Calu3 (cell line): ENCODE measurements around the gene MRPL34. TPM values are rescaled to one million over a fixed set of nuclear protein-coding genes. Genes with fewer than 3 reads are reported as not detected.

Experiments
- BruUV-seq: library from RNA; stranded (reverse); fragments of 400-500 nt; replicated peaks from 2 replicates; lab custom pipeline; 2021; lab: Mats Ljungman, UMichigan
- CTCF ChIA-PET: fragments of 300-600 bp; sonication (Branson Sonifier 250); formaldehyde crosslinking; loops from one replicate; lab custom pipeline; 2022; ENCODE audit warnings: antibody characterized with exemption; lab: Charles Lee
- DNase-seq: peaks from one replicate; pipeline ENCODE4 v3.0.0; 2022
- H3K27ac Mint-ChIP-seq: one replicate; pipeline ENCODE4 v1.8.0; 2022; ENCODE audit warnings: mixed read lengths; ENCODE audit not compliant: unreplicated experiment
- H3K27me3 Mint-ChIP-seq: one replicate; pipeline ENCODE4 v1.8.0; 2022; ENCODE audit warnings: mixed read lengths; ENCODE audit not compliant: unreplicated experiment
- H3K36me3 Mint-ChIP-seq: one replicate; pipeline ENCODE4 v1.8.0; 2022; ENCODE audit warnings: mild to moderate bottlenecking, moderate library complexity, mixed read lengths; ENCODE audit not compliant: insufficient read depth, unreplicated experiment
- H3K4me1 Mint-ChIP-seq: one replicate; pipeline ENCODE4 v1.8.0; 2022; ENCODE audit warnings: mild to moderate bottlenecking, low read depth, mixed read lengths; ENCODE audit not compliant: unreplicated experiment
- H3K4me3 Mint-ChIP-seq: one replicate; pipeline ENCODE4 v1.8.0; 2022; ENCODE audit warnings: mild to moderate bottlenecking, low read depth, moderate library complexity, mixed read lengths; ENCODE audit not compliant: unreplicated experiment
- H3K9me3 Mint-ChIP-seq: one replicate; pipeline ENCODE4 v1.8.0; 2022; ENCODE audit warnings: low read depth, mixed read lengths; ENCODE audit not compliant: unreplicated experiment
- intact Hi-C: fragments of 100-400 bp; cut with micrococcal nuclease; formaldehyde crosslinking; loops from one replicate; pipeline ENCODE4 v1.10.0; 2022; ENCODE audit not compliant: unreplicated experiment
- total RNA-seq: library from RNA; stranded (reverse); gene quantifications from 2 replicates; pipeline ENCODE4 v1.2.3, GENCODE V29; 2022
- TF ChIP-seq, protein P1 (sequence below): fragments of 200-600 bp; IDR thresholded peaks from one replicate; pipeline ENCODE4 v1.8.0; 2022; ENCODE audit warnings: antibody characterized with exemption; ENCODE audit not compliant: unreplicated experiment

Gene MRPL34
- total RNA-seq, 1 experiment from 2014 or later = 38.4 TPM

DNA sequence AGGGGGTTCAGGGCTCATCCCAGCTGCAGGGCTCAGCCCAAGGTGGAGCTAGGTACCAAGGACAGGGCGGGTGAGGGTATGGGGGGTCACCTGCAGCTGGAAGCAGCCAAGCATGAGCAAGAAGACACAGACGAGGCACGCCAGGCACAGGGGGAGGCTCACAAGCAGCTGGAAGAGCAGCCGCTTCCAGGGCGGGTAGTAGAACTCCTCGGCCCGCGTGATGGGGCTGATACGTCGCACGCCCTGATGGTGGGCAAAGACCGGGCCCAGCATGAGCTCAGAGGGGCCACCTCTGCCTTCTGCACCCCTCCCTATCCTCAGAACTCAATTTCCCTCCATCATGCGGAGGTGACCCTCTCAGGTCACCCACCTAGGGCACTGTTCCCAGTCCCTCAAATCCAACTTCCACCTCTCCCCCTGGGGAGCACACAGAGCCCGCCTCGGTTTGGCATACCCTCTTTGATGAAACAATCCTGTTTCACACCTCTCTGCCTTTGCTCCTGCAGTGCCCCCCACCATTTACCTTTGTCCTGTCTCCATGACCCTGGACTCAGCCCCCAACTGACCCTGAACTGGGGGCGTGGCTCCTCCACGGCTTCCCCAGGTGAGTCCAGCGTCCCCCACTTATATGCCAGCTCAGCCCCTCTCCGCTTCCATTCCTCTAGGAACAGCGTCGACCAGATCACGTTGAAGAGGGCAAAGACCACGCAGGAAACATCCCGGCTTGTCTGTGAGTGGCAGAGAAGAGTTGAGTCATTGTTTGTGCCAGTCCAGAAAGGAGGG, 24.8 kb downstream of the MRPL34 start:
- Mint-ChIP-seq H3K4me3 (no peak overlapping the region), H3K27ac (no peak overlapping the region), H3K4me1 (no peaks in the 10 kb centered on the region), H3K9me3 (no peaks in the 10 kb centered on the region), H3K36me3 (peaks cover 22% of the 10 kb centered on the region), H3K27me3 (no peaks in the 10 kb centered on the region)
- TF ChIP-seq, protein P1, sequence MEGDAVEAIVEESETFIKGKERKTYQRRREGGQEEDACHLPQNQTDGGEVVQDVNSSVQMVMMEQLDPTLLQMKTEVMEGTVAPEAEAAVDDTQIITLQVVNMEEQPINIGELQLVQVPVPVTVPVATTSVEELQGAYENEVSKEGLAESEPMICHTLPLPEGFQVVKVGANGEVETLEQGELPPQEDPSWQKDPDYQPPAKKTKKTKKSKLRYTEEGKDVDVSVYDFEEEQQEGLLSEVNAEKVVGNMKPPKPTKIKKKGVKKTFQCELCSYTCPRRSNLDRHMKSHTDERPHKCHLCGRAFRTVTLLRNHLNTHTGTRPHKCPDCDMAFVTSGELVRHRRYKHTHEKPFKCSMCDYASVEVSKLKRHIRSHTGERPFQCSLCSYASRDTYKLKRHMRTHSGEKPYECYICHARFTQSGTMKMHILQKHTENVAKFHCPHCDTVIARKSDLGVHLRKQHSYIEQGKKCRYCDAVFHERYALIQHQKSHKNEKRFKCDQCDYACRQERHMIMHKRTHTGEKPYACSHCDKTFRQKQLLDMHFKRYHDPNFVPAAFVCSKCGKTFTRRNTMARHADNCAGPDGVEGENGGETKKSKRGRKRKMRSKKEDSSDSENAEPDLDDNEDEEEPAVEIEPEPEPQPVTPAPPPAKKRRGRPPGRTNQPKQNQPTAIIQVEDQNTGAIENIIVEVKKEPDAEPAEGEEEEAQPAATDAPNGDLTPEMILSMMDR = no peak
- CTCF ChIA-PET = interaction anchor here (0.5 kb wide), 1 partner anchor 110 kb away, joined by 5 read pairs; no protein-coding TSS in a partner anchor
- intact Hi-C loops = no loop called here
- DNase-seq = no peak
- BruUV-seq = no TSS peak

DNA sequence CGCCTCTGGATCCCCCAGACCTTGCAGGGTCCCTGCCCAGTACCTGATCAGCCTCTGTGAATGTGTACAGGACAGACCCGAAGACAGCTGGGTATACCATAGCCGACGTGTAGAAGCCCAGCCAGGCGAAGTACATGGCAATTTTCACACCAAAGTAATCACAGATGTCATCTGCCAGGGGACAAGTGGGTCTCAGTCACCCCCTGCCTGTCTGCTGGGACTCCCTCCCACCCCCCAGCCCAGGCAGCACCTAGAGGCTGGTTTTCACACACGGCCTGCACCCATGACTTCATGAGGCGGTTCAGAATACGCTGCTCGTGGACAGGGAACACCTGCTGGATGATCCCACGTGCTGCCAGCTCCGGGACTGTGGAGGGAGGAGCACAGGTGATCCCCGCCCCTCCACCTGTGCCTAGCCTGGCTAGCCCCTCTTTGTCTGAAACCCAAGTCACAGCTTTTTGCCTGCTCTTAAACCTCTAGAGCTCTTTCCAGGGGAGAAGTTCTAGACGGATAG, 25.4 kb downstream of the MRPL34 start:
- BruUV-seq = no TSS peak
- no peak for DNase-seq
- Mint-ChIP-seq H3K27me3 (no peaks in the 10 kb centered on the region), H3K9me3 (no peaks in the 10 kb centered on the region), H3K4me1 (no peaks in the 10 kb centered on the region), H3K27ac (no peak overlapping the region), H3K36me3 (peaks cover 22% of the 10 kb centered on the region), H3K4me3 (no peak overlapping the region)
- TF ChIP-seq, protein P1 = no peak
- intact Hi-C loops = no loop called here
- CTCF ChIA-PET = no interaction called here

DNA sequence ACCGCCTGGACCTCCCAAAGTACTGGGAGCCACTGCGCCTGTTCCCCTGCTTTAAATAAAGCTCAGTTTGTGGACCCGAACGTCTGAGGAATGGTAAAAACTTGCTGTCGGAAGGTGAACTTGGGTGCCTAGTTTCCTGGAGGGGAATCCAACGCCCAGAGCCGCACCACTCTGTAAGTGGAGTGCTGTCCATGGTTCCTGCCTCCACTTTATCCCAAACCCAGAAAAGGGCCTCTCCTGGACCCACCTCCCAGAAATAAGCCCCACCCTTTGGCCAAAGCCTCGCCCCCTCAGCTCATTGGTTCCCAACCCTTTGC, 26.6 kb downstream of the MRPL34 start:
- no TSS peak for BruUV-seq
- Mint-ChIP-seq H3K27me3 (no peaks in the 10 kb centered on the region), H3K9me3 (no peaks in the 10 kb centered on the region), H3K4me1 (no peaks in the 10 kb centered on the region), H3K36me3 (peaks cover 33% of the 10 kb centered on the region), H3K27ac (no peak overlapping the region), H3K4me3 (no peak overlapping the region)
- TF ChIP-seq, protein P1 = no peak
- CTCF ChIA-PET = interaction anchor here (0.6 to 2.4 kb wide), 4 partner anchors 9 to 27 kb away, joined by 5 to 8 read pairs (median 6); partner anchors contain the start of gene MRPL34
- no peak for DNase-seq
- intact Hi-C loops = no loop called here

DNA sequence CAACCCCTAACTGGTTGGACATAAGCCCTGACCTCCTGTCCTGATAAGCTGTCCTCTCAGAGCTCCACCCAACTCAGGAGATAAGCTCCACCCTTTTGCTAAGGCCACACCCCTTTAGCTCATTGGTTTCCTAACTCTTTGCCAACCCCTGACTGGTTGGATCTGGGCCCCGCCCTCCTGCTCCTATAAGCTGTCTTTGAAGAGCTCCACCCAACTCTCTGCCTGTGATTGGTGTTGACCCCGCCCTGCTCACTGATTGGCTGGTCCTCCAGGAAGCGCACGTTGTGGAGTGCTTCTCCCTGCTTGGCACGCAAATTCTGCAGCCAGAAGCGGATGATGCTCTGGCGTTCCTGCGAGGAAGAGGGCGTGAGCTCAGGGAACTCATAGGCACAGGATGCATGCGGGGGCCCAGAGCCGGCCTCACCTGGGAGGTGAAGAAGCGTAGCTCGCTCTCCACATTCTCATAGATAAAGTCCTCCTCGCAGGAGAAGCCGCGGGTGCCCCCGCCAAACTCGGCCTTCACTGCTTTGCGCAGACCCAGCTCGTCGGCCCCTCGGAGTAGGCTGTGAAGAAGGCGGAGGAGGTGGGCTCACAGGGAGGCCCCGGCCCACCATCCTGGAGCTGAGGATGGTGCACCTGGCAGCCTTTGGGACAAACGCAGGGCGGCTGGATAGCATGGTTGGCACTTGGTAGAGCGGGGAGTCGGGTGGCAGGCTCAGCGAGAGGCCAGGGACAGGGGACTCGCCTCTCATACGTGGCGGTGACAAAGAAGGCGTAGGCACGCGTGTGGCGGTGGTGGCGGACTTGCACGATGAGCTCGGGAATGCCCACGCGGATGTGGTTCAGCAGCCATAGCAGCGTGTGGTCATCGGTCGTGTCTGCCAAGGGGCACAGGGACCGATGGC, 27.3 kb downstream of the MRPL34 start:
- TF ChIP-seq, protein P1 = no peak
- peaks cover 39% of the 10 kb centered on the region for H3K36me3 Mint-ChIP-seq
- no peak for DNase-seq
- H3K9me3 Mint-ChIP-seq = no peaks in the 10 kb centered on the region
- H3K27ac Mint-ChIP-seq = no peak overlapping the region
- H3K27me3 Mint-ChIP-seq = no peaks in the 10 kb centered on the region
- BruUV-seq = no TSS peak
- intact Hi-C loops = no loop called here
- CTCF ChIA-PET = interaction anchor here (0.6 to 2.4 kb wide), 5 partner anchors 9 to 28 kb away, joined by 5 to 9 read pairs (median 5); no protein-coding TSS in a partner anchor
- H3K4me3 Mint-ChIP-seq = no peak overlapping the region
- H3K4me1 Mint-ChIP-seq = no peaks in the 10 kb centered on the region
